H1 (cell line): Measurements from ENCODE around the gene SUGP1. TPM values are rescaled to one million over a fixed set of nuclear protein-coding genes. Genes with fewer than 3 reads are reported as not detected.

Experiments used
- CTCF ChIA-PET: fragments of 300-600 bp; sonication (Branson Sonifier 250); formaldehyde crosslinking; loops from one replicate; lab custom pipeline; 2021; ENCODE audit not compliant: partially characterized antibody; lab: Charles Lee
- POLR2A ChIA-PET: fragments of 300-600 bp; sonication (Branson Sonifier 250); formaldehyde crosslinking; loops from one replicate; lab custom pipeline; 2021; ENCODE audit warnings: inconsistent platforms; ENCODE audit not compliant: partially characterized antibody; lab: Charles Lee
- DNase-seq, 2 experiments: peaks; one replicate each; pipeline versions ENCODE4 v3.0.0 to v3.0.0-alpha.2; 2010 to 2022; ENCODE audit warnings: low spot score in 2 of 2, low read depth in 1 of 2, mixed read lengths in 1 of 2
- FAIRE-seq: peaks from 2 replicates; lab custom pipeline; 2011; peaks lifted over from hg19 to GRCh38; lab: Jason Lieb, UNC
- H2AFZ ChIP-seq: 2 replicates; pipeline ENCODE4 v1.8.1; 2012; ENCODE audit warnings: low read length, inconsistent platforms
- H2AK5ac ChIP-seq: 2 replicates; pipeline ENCODE4 v1.6.1; 2013; ENCODE audit warnings: low read depth, low read length
- H2BK120ac ChIP-seq: replicated peaks from 2 replicates; pipeline ENCODE3; 2013; ENCODE audit warnings: low read depth, low read length, inconsistent platforms
- H2BK12ac ChIP-seq: 2 replicates; pipeline ENCODE4 v1.6.1; 2013; ENCODE audit warnings: low read depth, low read length
- H2BK15ac ChIP-seq: 2 replicates; pipeline ENCODE4 v1.6.1; 2013; ENCODE audit warnings: low read length
- H2BK20ac ChIP-seq: 2 replicates; pipeline ENCODE4 v1.6.1; 2013; ENCODE audit warnings: low read length
- H2BK5ac ChIP-seq: 2 replicates; pipeline ENCODE4 v1.6.1; 2013; ENCODE audit warnings: low read depth, low read length
- H3K14ac ChIP-seq: 2 replicates; pipeline ENCODE4 v1.6.1; 2013; ENCODE audit warnings: inconsistent platforms; ENCODE audit not compliant: insufficient read length
- H3K18ac ChIP-seq: 2 replicates; pipeline ENCODE4 v1.6.1; 2013; ENCODE audit warnings: low read length; ENCODE audit errors: extremely low read depth
- H3K23ac ChIP-seq: 2 replicates; pipeline ENCODE4 v1.6.1; 2013; ENCODE audit warnings: inconsistent platforms; ENCODE audit not compliant: insufficient read length
- H3K23me2 ChIP-seq: 2 replicates; pipeline ENCODE4 v1.6.1; 2013; ENCODE audit warnings: low read depth, low read length
- H3K27ac ChIP-seq: 2 replicates; pipeline ENCODE4 v1.6.1; 2011; ENCODE audit warnings: low read depth, low read length, inconsistent platforms
- H3K27me3 ChIP-seq, 4 experiments: replicated peaks in 1 of 4; 1 replicate in 1 of 4; 2 replicates in 3 of 4; pipeline versions ENCODE4 v1.6.1 to v1.8.1; 2011 to 2013; ENCODE audit warnings: low read length in 3 of 4, mild to moderate bottlenecking in 3 of 4, inconsistent platforms in 2 of 4, mixed read lengths in 2 of 4, moderate library complexity in 1 of 4; ENCODE audit not compliant: control insufficient read depth in 3 of 4, insufficient read depth in 3 of 4; ENCODE audit errors: extremely low read depth in 1 of 4
- H3K36me3 ChIP-seq, 4 experiments: 2 replicates each; pipeline versions ENCODE4 v1.6.1 to v1.8.1; 2011 to 2013; ENCODE audit warnings: mild to moderate bottlenecking in 4 of 4, low read length in 3 of 4, moderate library complexity in 2 of 4, control low read depth in 1 of 4, inconsistent platforms in 1 of 4; ENCODE audit not compliant: insufficient read depth in 4 of 4, control insufficient read depth in 2 of 4
- H3K4ac ChIP-seq: replicated peaks from 2 replicates; pipeline ENCODE3; 2013; ENCODE audit warnings: low read length, low read depth, mixed read lengths, inconsistent platforms; ENCODE audit not compliant: insufficient read length
- H3K4me1 ChIP-seq, 4 experiments: replicated peaks in 1 of 4; 1 replicate in 1 of 4; 2 replicates in 3 of 4; pipeline versions ENCODE4 v1.6.1 to v1.8.1; 2011 to 2013; ENCODE audit warnings: low read length in 3 of 4, inconsistent platforms in 2 of 4, mixed read lengths in 1 of 4; ENCODE audit not compliant: insufficient read depth in 4 of 4, control insufficient read depth in 3 of 4
- H3K4me2 ChIP-seq, 2 experiments: 2 replicates each; pipeline versions ENCODE4 v1.6.1 to v1.8.1; 2011 to 2013; ENCODE audit warnings: low read depth in 2 of 2, low read length in 2 of 2, control low read depth in 1 of 2, inconsistent platforms in 1 of 2, mild to moderate bottlenecking in 1 of 2; ENCODE audit not compliant: insufficient read depth in 1 of 2
- H3K4me3 ChIP-seq, 4 experiments: fragments of 200-600, 300-600 bp in 1 of 4; sonication (generic), shearing (Covaris generic), sonication (Bioruptor Twin) in 1 of 4; 2 replicates each; pipeline versions ENCODE4 v1.5.1 to v1.8.1; 2011 to 2016; ENCODE audit warnings: low read length in 4 of 4, low read depth in 3 of 4, control low read depth in 2 of 4, inconsistent platforms in 2 of 4, mild to moderate bottlenecking in 2 of 4, mixed read lengths in 1 of 4, moderate library complexity in 1 of 4; ENCODE audit not compliant: insufficient read depth in 2 of 4; ENCODE audit errors: extremely low read depth in 1 of 4
- H3K56ac ChIP-seq: replicated peaks from 2 replicates; pipeline ENCODE3; 2013; ENCODE audit warnings: low read depth, mild to moderate bottlenecking, mixed read lengths, low read length, inconsistent platforms; ENCODE audit not compliant: insufficient read length
- H3K79me1 ChIP-seq: 2 replicates; pipeline ENCODE4 v1.6.1; 2013; ENCODE audit warnings: low read depth, low read length, control low read depth
- H3K79me2 ChIP-seq, 2 experiments: 2 replicates each; pipeline versions ENCODE4 v1.6.1 to v1.8.1; 2012 to 2013; ENCODE audit warnings: low read length in 2 of 2, mild to moderate bottlenecking in 2 of 2, inconsistent platforms in 1 of 2; ENCODE audit not compliant: insufficient read depth in 2 of 2, control insufficient read depth in 1 of 2
- H3K9ac ChIP-seq, 4 experiments: replicated peaks in 1 of 4; 1 replicate in 1 of 4; 2 replicates in 3 of 4; pipeline versions ENCODE4 v1.6.1 to v1.8.1; 2011 to 2013; ENCODE audit warnings: low read depth in 3 of 4, low read length in 3 of 4, control low read depth in 2 of 4, mild to moderate bottlenecking in 2 of 4, moderate library complexity in 2 of 4, inconsistent platforms in 1 of 4; ENCODE audit errors: extremely low read depth in 1 of 4
- H3K9me3 ChIP-seq, 2 experiments: 2 replicates each; pipeline versions ENCODE4 v1.6.1 to v1.8.1; 2012 to 2013; ENCODE audit warnings: mild to moderate bottlenecking in 2 of 2, moderate library complexity in 2 of 2, control low read depth in 1 of 2, inconsistent platforms in 1 of 2, low read depth in 1 of 2, low read length in 1 of 2, mixed read lengths in 1 of 2; ENCODE audit not compliant: insufficient read depth in 2 of 2
- H4K20me1 ChIP-seq, 2 experiments: replicated peaks in 1 of 2; 2 replicates each; pipeline versions ENCODE3 to v1.8.1; 2011 to 2013; ENCODE audit warnings: inconsistent platforms in 2 of 2, low read length in 2 of 2, mild to moderate bottlenecking in 1 of 2; ENCODE audit not compliant: insufficient read depth in 2 of 2, control insufficient read depth in 1 of 2
- H4K5ac ChIP-seq: 2 replicates; pipeline ENCODE4 v1.6.1; 2013; ENCODE audit warnings: low read length, low read depth, mixed read lengths, inconsistent platforms; ENCODE audit not compliant: insufficient read length
- H4K8ac ChIP-seq: 2 replicates; pipeline ENCODE4 v1.8.0; 2013; ENCODE audit warnings: mild to moderate bottlenecking, moderate library complexity, low read length, inconsistent platforms; ENCODE audit not compliant: insufficient read depth; ENCODE audit errors: extremely low read depth
- H4K91ac ChIP-seq: replicated peaks from 2 replicates; pipeline ENCODE3; 2013; ENCODE audit warnings: low read length, mixed read lengths, inconsistent platforms; ENCODE audit not compliant: insufficient read length
- CEBPB ChIP-seq: IDR thresholded peaks from 2 replicates; pipeline ENCODE4 v1.6.1; 2012; ENCODE audit warnings: low read depth, low read length
- KDM1A ChIP-seq: fragments of 200-600, 300-600 bp; sonication (generic); IDR thresholded peaks from 2 replicates; pipeline ENCODE4 v1.7.1; 2016; ENCODE audit warnings: mild to moderate bottlenecking, low read length, borderline replicate concordance
- NANOG ChIP-seq: IDR thresholded peaks from 2 replicates; pipeline ENCODE4 v1.6.1; 2011; ENCODE audit warnings: low read length, low read depth, mild to moderate bottlenecking, inconsistent platforms; ENCODE audit not compliant: insufficient read depth, poor library complexity, severe bottlenecking
- POLR2AphosphoS5 ChIP-seq: IDR thresholded peaks from 2 replicates; pipeline ENCODE4 v1.6.1; 2011; ENCODE audit warnings: low read depth, low read length
- SP1 ChIP-seq: IDR thresholded peaks from 2 replicates; pipeline ENCODE4 v1.6.1; 2011; ENCODE audit warnings: low read depth, low read length
- SUZ12 ChIP-seq: fragments of 200-600 bp; sonication (generic); IDR thresholded peaks from 2 replicates; pipeline ENCODE4 v1.6.1; 2012; ENCODE audit warnings: mild to moderate bottlenecking, inconsistent platforms, low read length, moderate library complexity, mixed read lengths
- TAF1 ChIP-seq: IDR thresholded peaks from 2 replicates; pipeline ENCODE4 v1.6.1; 2011; ENCODE audit warnings: mild to moderate bottlenecking, low read depth, low read length
- TEAD4 ChIP-seq: IDR thresholded peaks from 2 replicates; pipeline ENCODE4 v1.6.1; 2012; ENCODE audit warnings: low read depth, low read length, inconsistent platforms, mixed read lengths
- WGBS, 2 experiments: shearing (Covaris generic) in 1 of 2; methylation state at CpG; one replicate each; pipeline versions ENCODE4 v1.1.6 to v1.1.7; 2013 to 2015; ENCODE audit warnings: low lambda C conversion rate in 2 of 2, mixed read lengths in 2 of 2, inconsistent platforms in 1 of 2, low coverage in 1 of 2, missing lambda C conversion rate in 1 of 2; ENCODE audit not compliant: insufficient replicate concordance in 2 of 2, insufficient coverage in 1 of 2, insufficient read length in 1 of 2; ENCODE audit errors: extremely low coverage in 1 of 2, missing lambda C conversion rate in 1 of 2; 5-methylcytosine and 5-hydroxymethylcytosine counted together
- polyA plus RNA-seq, 7 experiments: library from polyadenylated mRNA; depleted of rRNA in 3 of 7; stranded (reverse) in 5 of 7; unstranded in 2 of 7; fragments of >200 nt in 5 of 7; fragments of 200-250 nt in 2 of 7; gene quantifications; 1 replicate in 5 of 7; 2 replicates in 1 of 7; 4 replicates in 1 of 7; pipeline versions ENCODE4 v1.2.1 to v1.2.3, GENCODE V29; 2011 to 2013; ENCODE audit warnings: missing spikeins in 2 of 7, mixed read lengths in 2 of 7
- total RNA-seq: library from RNA; stranded (reverse); fragmentation: NEBNext Ultra II Directional; extraction: Animal tissue kit (Norgen Biotek cat#: 25700); gene quantifications from 2 replicates; pipeline ENCODE4 v1.2.1, GENCODE V29; 2021

The SUGP1 gene
- total and polyA plus RNA-seq, 2 of the 8 experiments (the other 6 are each of a cell fraction or from before 2014, with no cell fraction given), result 38.5 to 65.2 TPM

DNA sequence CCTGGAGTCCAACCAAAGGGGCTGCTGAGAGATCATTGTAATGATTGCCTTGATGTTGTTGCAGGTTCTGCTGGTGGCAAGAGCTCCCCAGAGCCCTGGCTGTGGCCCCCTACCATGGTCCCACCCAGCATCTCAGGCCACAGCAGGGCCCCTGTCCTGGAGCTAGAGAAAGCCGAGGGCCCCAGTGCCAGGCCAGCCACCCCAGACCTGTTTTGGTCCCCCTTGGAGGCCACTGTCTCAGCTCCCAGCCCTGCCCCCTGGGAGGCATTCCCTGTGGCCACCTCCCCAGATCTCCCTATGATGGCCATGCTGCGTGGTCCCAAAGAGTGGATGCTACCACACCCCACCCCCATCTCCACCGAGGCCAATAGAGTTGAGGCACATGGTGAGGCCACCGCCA lies 93.1 kb downstream of the SUGP1 start:
- Histone ChIP-seq H3K9ac (no peak overlapping the region), H4K91ac (no peak overlapping the region), H3K36me3 (no peaks in the 10 kb centered on the region), H4K8ac (no peak overlapping the region), H2AFZ (no peak overlapping the region), H3K79me2 (no peaks in the 10 kb centered on the region), H3K4me1 (peaks cover 0 to 7% (median 3%) of the 10 kb centered on the region in 4 experiments; a peak in 4 of 7 replicates), H3K56ac (no peak overlapping the region), H3K4me3 (no peak overlapping the region), H2AK5ac (no peak overlapping the region), H2BK120ac (no peak overlapping the region), H2BK5ac (no peak overlapping the region), H3K9me3 (peaks cover 4 to 5% of the 10 kb centered on the region in 2 experiments; a peak in 2 of 4 replicates), H3K18ac (no peak overlapping the region), H2BK20ac (no peak overlapping the region), H2BK15ac (no peak overlapping the region), H3K14ac (no peak overlapping the region), H3K27ac (no peak overlapping the region), H4K5ac (no peak overlapping the region), H3K23me2 (peaks cover 5% of the 10 kb centered on the region; the same call in 1 of the 2 replicates), H3K4ac (no peak overlapping the region), H3K4me2 (no peak overlapping the region), H3K23ac (no peak overlapping the region), H4K20me1 (no peaks in the 10 kb centered on the region), H3K79me1 (no peaks in the 10 kb centered on the region), H3K27me3 (peaks cover 2 to 16% (median 11%) of the 10 kb centered on the region in 4 experiments), H2BK12ac (no peak overlapping the region)
- FAIRE-seq (no peak), DNase-seq (no peak)
- CTCF ChIA-PET, result interaction anchor here (0.6 to 2.5 kb wide), 7 partner anchors 13 to 111 kb away, joined by 3 to 7 read pairs (median 3); no protein-coding TSS in a partner anchor
- 87% methylated on average over 4 of the region's 4 CpGs; no CpG with 5 or more reads in 1 of the 2 experiments for WGBS, 2 experiments
- TF ChIP-seq NANOG, result no peak
- no peak for TF ChIP-seq POLR2AphosphoS5
- TF ChIP-seq SP1, result no peak
- no peak for TF ChIP-seq KDM1A
- TF ChIP-seq TEAD4, result no peak
- TF ChIP-seq SUZ12, result no peak
- no peak for TF ChIP-seq CEBPB
- TF ChIP-seq TAF1, result no peak
- TF ChIP-seq, all 59 proteins: peak for 0
- POLR2A ChIA-PET, result interaction anchor here (1.5 kb wide), 1 partner anchor 18 kb away, joined by 3 read pairs; no protein-coding TSS in a partner anchor
